Stomach smooth muscle (tissue), 2 donors: ENCODE measurements around the gene KIAA0753.
"Not testable (repeated sequence)": the region's sequence is repeated elsewhere in the genome, so short reads cannot be mapped to it uniquely, and the experiment has no call there.

Experiments
- H3K27ac ChIP-seq: one replicate; pipeline ENCODE4 v1.7.0; 2013; ENCODE audit warnings: mild to moderate bottlenecking, low read length, inconsistent platforms
- H3K27me3 ChIP-seq, 2 donors: one replicate each; pipeline ENCODE4 v1.7.0; 2013; ENCODE audit warnings: low read length in 2 of 2; ENCODE audit not compliant: insufficient read depth in 2 of 2, control insufficient read depth in 1 of 2
- H3K36me3 ChIP-seq, 2 donors: one replicate each; pipeline ENCODE4 v1.7.0; 2013; ENCODE audit warnings: low read length in 2 of 2; ENCODE audit not compliant: control insufficient read depth in 2 of 2, insufficient read depth in 2 of 2
- H3K4me1 ChIP-seq: one replicate; pipeline ENCODE4 v1.7.0; 2013; ENCODE audit warnings: low read length; ENCODE audit not compliant: control insufficient read depth, insufficient read depth
- H3K4me3 ChIP-seq, 2 donors: one replicate each; pipeline ENCODE4 v1.7.0; 2013; ENCODE audit warnings: low read length in 2 of 2
- H3K9ac ChIP-seq, 2 donors: one replicate each; pipeline ENCODE4 v1.7.0; 2013; ENCODE audit warnings: low read length in 2 of 2, mild to moderate bottlenecking in 1 of 2
- H3K9me3 ChIP-seq, 2 donors: one replicate each; pipeline ENCODE4 v1.7.0; 2013; ENCODE audit warnings: low read length in 2 of 2; ENCODE audit not compliant: control insufficient read depth in 2 of 2
- donor health status: healthy.
- donor health status: Pancreatic carcinoma.

KIAA0753 gene

DNA sequence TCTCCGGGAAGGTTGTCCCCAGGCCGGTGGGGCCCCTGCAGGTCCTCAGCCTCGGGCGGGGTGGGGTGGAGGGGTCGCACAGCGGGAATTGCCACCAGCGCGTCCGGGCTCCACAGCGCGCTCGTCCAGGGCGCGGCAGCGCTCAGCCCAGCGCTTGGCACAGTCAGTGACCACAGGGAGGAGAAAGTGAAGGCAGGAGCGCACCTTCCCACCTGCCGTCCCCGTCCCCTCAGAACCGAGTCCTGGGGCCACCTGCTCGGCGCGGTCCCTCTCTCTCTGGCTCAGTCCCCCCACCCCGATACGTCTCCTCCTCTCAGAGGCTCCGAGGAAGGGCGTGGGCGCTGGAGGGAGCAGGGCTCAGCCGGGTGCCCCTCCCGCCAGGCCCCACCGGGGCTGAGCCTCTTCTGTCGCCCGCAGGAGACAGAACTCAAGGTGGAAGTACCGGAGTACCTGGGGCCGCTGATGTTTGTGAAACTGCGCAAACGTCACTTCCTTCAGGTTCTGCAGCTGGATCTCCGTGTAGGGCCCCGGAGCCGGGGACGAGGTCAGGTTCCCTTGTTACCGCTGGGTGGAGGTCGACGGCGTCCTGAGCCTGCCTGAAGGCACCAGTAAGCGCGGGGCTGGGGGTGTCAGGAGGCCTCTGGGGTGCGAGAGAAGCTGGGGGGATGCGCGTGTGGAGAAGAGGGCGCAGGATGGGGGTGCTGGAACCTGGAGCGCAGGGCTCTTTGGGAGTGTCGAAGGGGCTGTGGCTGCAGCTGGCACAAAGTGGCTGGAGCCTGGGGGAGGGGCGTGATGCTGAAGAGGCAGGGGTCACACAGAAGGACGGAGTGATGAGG is 16.5 kb upstream of the KIAA0753 start:
- not testable (repeated sequence) for H3K27ac ChIP-seq, H3K4me3 ChIP-seq
- H3K27me3 ChIP-seq, result peaks cover 25 to 39% of the 10 kb centered on the region in 2 donors

DNA sequence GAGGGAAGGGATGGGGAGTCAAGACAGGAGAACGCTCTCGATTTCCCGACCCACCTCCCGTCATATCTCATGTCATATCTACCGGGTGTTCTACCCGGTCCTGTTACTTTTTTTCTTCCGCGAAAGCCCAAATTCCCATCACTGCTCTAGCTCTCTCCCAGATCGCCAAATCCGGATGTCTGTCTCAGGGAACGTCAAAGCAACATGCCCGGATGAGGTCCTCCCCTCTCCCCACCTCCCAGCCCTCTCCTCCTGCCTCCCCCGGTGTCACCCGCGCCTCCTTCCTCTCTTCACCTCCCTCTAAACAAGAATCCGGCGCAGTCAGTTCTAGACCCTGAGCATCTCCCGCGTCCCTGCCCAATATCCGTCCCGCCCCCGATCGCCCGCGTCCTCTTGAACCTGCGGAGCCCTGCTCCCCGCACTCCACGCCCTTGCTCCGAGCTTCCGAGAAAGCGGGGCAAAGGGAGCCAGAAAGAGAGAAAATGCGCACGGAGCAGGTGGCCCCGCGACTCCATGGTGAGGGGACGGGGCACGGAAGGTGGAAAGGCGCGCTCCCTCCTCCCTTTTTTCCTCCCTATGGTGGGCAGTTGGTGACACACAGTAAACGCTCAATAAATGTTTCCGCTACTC is 15.3 kb upstream of the KIAA0753 start:
- Histone ChIP-seq H3K27me3 (peaks cover 25 to 38% of the 10 kb centered on the region in 2 donors), H3K4me1 (peaks cover 22% of the 10 kb centered on the region)
- not testable (repeated sequence) for H3K4me3 ChIP-seq, H3K9me3 ChIP-seq, H3K9ac ChIP-seq, H3K36me3 ChIP-seq, H3K27ac ChIP-seq

More for the DNA sequence above, 16.5 kb upstream of the KIAA0753 start:
- not testable (repeated sequence) for H3K9ac ChIP-seq, H3K9me3 ChIP-seq, H3K36me3 ChIP-seq
- peaks cover 16% of the 10 kb centered on the region for H3K4me1 ChIP-seq

DNA sequence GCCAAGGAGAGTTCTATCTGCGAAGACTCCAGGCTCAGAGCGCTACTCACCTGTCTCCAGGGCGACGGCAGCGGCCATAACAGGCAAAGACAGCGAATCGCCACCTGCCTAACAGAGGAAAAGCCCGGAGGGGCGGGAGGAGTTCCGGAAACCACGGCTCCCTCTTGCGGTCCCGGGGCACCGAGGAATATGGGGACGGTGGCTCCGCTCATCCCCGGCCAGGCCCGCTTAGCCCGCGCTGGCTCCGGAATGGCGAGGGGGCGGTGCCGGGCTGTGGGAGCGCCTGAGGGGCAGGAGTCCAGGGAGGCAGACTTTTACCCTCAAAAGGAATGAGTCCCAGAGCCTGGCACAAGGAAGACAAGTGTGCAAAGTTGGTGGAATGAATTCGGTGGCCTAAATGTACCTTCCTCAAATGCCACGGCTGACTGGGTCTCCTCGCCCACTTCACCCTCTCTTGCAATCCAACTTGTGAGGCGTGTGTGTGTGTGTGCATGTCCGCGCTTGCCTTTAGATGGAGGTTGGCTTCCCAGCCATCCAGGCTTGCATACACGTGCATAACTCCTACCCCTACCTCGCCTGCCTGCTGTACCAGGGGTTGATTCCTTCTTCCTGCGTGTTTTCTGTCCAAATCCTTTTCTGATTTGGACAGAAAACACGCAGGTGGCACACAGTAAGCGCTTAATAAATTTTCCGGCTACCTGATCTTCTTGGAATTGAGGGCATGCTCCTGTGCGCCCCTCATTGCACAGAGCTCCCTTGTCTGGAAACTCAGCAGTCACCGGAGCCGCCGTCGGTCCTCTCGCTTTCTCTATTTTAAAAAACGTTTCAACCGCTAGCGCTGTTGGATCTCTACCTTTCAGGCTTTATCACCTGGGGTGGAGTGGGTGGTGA is 14.6 kb upstream of the KIAA0753 start:
- H3K36me3 ChIP-seq, result no peaks in the 10 kb centered on the region
- peaks cover 25 to 34% of the 10 kb centered on the region in 2 donors for H3K27me3 ChIP-seq
- H3K9me3 ChIP-seq, result peaks cover 0 to 3% of the 10 kb centered on the region in 2 donors
- H3K4me1 ChIP-seq, result peaks cover 25% of the 10 kb centered on the region
- no peak overlapping the region for H3K27ac ChIP-seq
- no peak overlapping the region for H3K9ac ChIP-seq
- H3K4me3 ChIP-seq, result peak overlapping the region in 1 of 2 donors; percentile 15

DNA sequence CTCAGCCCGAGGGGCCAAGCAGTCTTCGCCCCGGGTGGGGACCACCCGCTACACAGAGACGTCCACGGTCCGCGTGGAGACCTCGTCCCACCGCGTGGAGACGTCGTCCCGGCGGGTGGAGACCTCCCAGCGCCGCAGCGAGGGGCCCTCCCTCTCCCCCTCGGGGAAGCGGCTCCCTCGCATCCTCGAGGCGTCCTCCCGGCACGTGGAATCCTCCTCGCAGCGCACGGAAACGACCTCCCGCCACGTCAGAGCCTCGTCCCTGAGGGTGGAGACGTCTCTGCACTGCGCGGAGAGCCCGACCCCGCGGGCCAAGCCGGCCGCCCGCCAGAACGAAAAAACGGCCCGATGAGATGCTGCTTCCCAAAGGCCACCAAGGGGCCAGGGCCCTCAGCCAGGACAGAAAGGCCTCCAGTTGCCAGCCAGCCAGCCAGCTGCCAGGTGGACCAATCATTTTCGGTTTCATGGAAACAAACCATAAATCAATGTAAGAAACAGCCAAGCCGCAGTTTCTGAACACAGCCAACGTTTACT is 11.5 kb upstream of the KIAA0753 start:
- H3K4me1 ChIP-seq, result peaks cover 25% of the 10 kb centered on the region
- H3K9ac ChIP-seq, result peak overlapping the region; percentile 60 to 82
- peaks cover 0 to 3% of the 10 kb centered on the region in 2 donors for H3K9me3 ChIP-seq
- peak overlapping the region; percentile 85 for H3K27ac ChIP-seq
- peaks cover 20 to 22% of the 10 kb centered on the region in 2 donors for H3K27me3 ChIP-seq
- peaks cover 3 to 14% of the 10 kb centered on the region in 2 donors for H3K36me3 ChIP-seq
- H3K4me3 ChIP-seq, result peak overlapping the region; percentile 91 to 99

DNA sequence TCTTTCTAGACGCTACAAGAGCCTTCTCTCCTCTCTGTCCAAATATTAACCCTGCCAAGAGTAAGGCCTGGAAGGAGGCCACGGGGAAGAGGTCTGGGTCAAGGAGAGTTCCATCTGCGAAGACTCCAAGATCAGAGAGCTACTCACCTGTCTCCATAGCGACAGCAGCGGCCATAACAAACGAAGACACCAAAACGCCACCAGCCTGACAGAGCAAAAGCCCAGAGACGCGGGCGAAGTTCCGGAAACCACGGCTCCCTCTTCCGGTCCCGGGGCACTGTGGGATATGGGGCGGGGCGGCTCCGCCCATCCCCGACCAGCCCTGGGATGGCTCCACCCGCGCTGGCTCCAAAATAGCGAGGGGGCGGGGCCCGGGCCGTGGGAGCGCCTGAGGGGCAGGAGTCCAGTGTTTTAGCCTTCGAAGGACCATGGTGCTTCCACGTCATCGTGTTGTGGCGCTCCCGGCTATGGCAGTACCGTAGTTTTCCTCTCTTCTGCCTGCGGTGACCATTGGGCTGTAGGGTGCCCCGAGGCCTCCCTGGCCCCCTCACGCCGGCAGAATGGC is 10.9 kb upstream of the KIAA0753 start, which contains the start of the genes C17orf100 and MED31:
TSS of gene C17orf100 (plus strand) at position 409 of the 565 bp plus-strand sequence. CDS start at position 561, 152 bp downstream.
TSS of gene MED31 (minus strand) at position 252 of the 565 bp plus-strand sequence. CDS start at position 175, 77 bp downstream.
- H3K9ac ChIP-seq, result peak within 1 kb of the TSS; percentile 82 to 97

DNA sequence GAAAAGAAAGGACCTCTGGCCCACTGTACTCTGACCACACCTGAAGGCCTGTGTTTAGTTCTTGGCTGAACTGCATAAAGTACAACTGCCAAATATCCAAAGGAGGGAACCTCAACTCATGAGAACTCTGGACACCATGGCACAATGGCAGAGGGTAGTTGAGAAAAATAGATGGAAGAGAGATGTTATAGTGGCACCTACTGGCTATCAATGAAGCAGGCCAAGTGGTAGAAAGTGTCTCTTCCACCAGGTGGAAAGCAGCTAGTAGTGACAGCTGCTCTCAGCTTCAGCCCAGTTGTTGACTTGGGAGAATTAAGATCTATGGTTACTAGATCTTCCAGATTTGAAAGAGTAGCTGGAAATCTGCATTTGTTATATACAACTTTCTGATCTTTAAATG is 7.7 kb upstream of the KIAA0753 start:
- Histone ChIP-seq H3K27ac (no peak overlapping the region), H3K36me3 (peaks cover 12 to 27% of the 10 kb centered on the region in 2 donors), H3K4me1 (peaks cover 16% of the 10 kb centered on the region), H3K4me3 (no peak overlapping the region), H3K27me3 (peaks cover 0 to 2% of the 10 kb centered on the region in 2 donors), H3K9me3 (no peaks in the 10 kb centered on the region), H3K9ac (no peak overlapping the region)

More for the DNA sequence above, 10.9 kb upstream of the KIAA0753 start, which contains the start of the genes C17orf100 and MED31:
- Histone ChIP-seq H3K36me3 (peaks cover 3 to 14% of the 10 kb centered on the region in 2 donors), H3K4me1 (peaks cover 25% of the 10 kb centered on the region), H3K4me3 (peak within 1 kb of the TSS; percentile 91 to 99), H3K27me3 (peaks cover 20 to 22% of the 10 kb centered on the region in 2 donors), H3K9me3 (peaks cover 0 to 3% of the 10 kb centered on the region in 2 donors), H3K27ac (peak within 1 kb of the TSS; percentile 85)

DNA sequence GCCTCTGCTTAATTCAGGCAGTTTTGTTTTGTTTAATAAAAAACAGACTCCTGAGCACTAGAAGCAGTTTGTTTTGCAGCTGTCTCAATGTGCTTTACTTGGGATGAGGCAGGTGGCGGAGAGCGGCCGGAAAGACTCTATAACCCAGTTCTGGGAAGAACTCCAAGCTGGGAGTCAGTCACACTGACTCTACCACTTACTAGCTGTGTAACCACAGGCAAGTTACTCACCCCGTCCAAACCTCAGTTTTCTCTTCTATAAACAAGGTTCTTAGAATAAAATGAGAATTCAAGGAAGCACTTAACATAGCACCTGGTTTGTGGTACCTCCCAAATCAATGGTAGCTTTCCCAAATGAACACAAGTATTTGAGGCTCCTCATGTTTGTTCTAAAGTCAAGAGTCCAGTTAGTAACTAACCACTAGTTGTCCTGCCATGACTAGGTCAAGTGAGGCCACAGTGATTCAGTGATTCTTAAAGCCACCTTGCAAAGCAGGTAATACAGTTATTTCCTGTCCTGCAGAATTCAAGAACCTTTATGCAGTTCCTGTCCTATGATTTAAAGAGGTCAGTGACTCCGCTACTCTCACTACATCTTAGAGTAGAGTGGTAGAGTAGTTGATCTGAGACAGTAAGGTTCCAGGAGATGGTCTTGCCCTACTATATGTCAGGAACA is 3.1 kb upstream of the KIAA0753 start:
- Histone ChIP-seq H3K9ac (no peak overlapping the region), H3K27ac (no peak overlapping the region), H3K4me1 (peaks cover 20% of the 10 kb centered on the region), H3K27me3 (no peaks in the 10 kb centered on the region), H3K4me3 (no peak overlapping the region), H3K36me3 (peaks cover 12 to 23% of the 10 kb centered on the region in 2 donors), H3K9me3 (no peaks in the 10 kb centered on the region)

DNA sequence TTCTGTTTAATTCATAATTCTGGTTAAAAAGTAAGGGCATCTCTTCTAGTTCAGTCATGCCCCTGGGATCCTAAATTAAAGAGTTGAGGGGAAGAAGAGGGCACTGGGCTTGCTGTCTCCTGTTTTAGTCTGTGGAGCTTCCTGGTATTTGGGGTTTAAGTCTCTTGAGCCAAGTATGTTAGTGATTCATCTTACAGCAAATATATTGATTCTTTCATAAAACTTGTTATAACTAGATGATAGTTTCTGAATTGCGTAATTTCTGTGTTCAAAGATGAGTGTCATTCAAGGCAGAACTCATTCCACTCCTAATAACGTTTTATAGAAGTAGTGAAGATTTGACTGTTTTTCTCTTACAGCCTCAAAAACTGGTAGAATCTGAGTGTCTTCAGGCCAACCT is 2.1 kb upstream of the KIAA0753 start:
- Histone ChIP-seq H3K4me1 (peaks cover 25% of the 10 kb centered on the region), H3K27ac (no peak overlapping the region), H3K27me3 (no peaks in the 10 kb centered on the region), H3K9ac (no peak overlapping the region), H3K4me3 (no peak overlapping the region), H3K9me3 (no peaks in the 10 kb centered on the region), H3K36me3 (peaks cover 9 to 17% of the 10 kb centered on the region in 2 donors)

DNA sequence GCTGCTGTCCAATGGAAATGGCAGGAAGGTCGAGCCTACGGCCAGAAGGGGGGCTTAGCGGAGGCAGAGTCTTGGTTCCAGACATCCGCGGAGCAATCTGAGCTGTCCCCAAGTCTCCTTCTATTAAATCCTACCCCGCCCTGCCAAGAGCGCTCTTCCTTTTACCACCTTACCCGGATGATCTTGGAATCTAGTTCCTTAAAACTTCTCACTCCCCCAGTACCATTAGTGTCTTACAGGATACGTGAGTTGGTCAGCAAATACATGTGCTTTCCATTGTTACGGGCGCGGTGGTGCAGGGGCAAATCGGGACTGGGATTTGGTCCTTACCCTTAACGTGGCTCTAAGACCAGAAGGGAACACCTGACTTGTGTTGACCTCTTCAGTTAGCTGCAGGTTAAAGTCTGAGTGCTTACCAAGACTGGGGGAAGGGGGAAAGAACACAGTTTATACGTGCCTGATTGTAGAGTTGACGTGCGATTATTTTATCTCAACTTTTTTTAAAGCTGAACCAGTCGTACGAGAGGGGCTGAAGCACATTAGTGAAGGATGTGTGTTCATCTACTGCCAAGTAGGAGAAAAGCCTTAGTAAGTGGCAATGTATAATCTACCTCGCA is 844 bp upstream of the KIAA0753 start:
- Histone ChIP-seq H3K27me3 (no peaks in the 10 kb centered on the region), H3K9me3 (no peaks in the 10 kb centered on the region), H3K27ac (peak overlapping the region; percentile 75), H3K4me1 (peaks cover 25% of the 10 kb centered on the region), H3K9ac (peak overlapping the region; percentile 75 to 86), H3K36me3 (peaks cover 9 to 13% of the 10 kb centered on the region in 2 donors), H3K4me3 (peak overlapping the region; percentile 74 to 96)
